KOPT-K1 (cell line): Measurements from ENCODE around the gene UPF1.
"Not testable (repeated sequence)": the region's sequence is repeated elsewhere in the genome, so short reads cannot be mapped to it uniquely, and the experiment has no call there.

Experiments
- H3K27ac ChIP-seq: fragments of 200-600 bp; sonication (generic); 2 replicates; pipeline ENCODE4 v1.5.1; 2016; ENCODE audit warnings: antibody characterized with exemption, mild to moderate bottlenecking, low read depth, low read length; ENCODE audit not compliant: poor library complexity, severe bottlenecking
- H3K36me3 ChIP-seq: fragments of 200-600 bp; sonication (generic); 2 replicates; pipeline ENCODE4 v1.5.1; 2017; ENCODE audit warnings: antibody characterized with exemption, mild to moderate bottlenecking, low read length, moderate library complexity; ENCODE audit not compliant: insufficient read depth
- H3K9me3 ChIP-seq: fragments of 200-600 bp; sonication (generic); 2 replicates; pipeline ENCODE4 v1.5.1; 2017; ENCODE audit warnings: antibody characterized with exemption, low read length, mild to moderate bottlenecking; ENCODE audit not compliant: insufficient read depth, poor library complexity, severe bottlenecking

UPF1 gene

GRCh38 chr19:18794029-18794313 lies 37.8 kb upstream of the UPF1 start:
- Histone ChIP-seq H3K27ac (no peak overlapping the region), H3K9me3 (peaks cover 8% of the 10 kb centered on the region), H3K36me3 (no peaks in the 10 kb centered on the region)

GRCh38 chr19:18794692-18795091 lies 37.1 kb upstream of the UPF1 start:
- Histone ChIP-seq H3K27ac (no peak overlapping the region), H3K36me3 (no peaks in the 10 kb centered on the region), H3K9me3 (peaks cover 5% of the 10 kb centered on the region)

- Histone ChIP-seq H3K27ac (no peak overlapping the region), H3K9me3 (peaks cover 3% of the 10 kb centered on the region), H3K36me3 (no peaks in the 10 kb centered on the region)
These were observed 36.2 kb upstream of the UPF1 start for GRCh38 chr19:18795540-18795939.

- Histone ChIP-seq H3K27ac (no peak overlapping the region), H3K36me3 (no peaks in the 10 kb centered on the region), H3K9me3 (no peaks in the 10 kb centered on the region)
These were observed 35.5 kb upstream of the UPF1 start for GRCh38 chr19:18796239-18796638.

- H3K9me3 ChIP-seq: no peaks in the 10 kb centered on the region
- no peaks in the 10 kb centered on the region for H3K36me3 ChIP-seq
These were observed 33.1 kb upstream of the UPF1 start for GRCh38 chr19:18798384-18799352.

GRCh38 chr19:18799389-18799970 lies 32.3 kb upstream of the UPF1 start:
- H3K9me3 ChIP-seq: no peaks in the 10 kb centered on the region
- no peaks in the 10 kb centered on the region for H3K36me3 ChIP-seq
- H3K27ac ChIP-seq: no peak overlapping the region

More at GRCh38 chr19:18798384-18799352, 33.1 kb upstream of the UPF1 start:
- no peak overlapping the region for H3K27ac ChIP-seq

GRCh38 chr19:18800079-18800478 lies 31.7 kb upstream of the UPF1 start:
- H3K36me3 ChIP-seq: no peaks in the 10 kb centered on the region
- H3K27ac ChIP-seq: no peak overlapping the region
- H3K9me3 ChIP-seq: no peaks in the 10 kb centered on the region

- Histone ChIP-seq H3K36me3 (no peaks in the 10 kb centered on the region), H3K27ac (no peak overlapping the region), H3K9me3 (no peaks in the 10 kb centered on the region)
These were observed 31.1 kb upstream of the UPF1 start for GRCh38 chr19:18800636-18801035.

- Histone ChIP-seq H3K27ac (no peak overlapping the region), H3K9me3 (no peaks in the 10 kb centered on the region), H3K36me3 (no peaks in the 10 kb centered on the region)
These were observed 29.4 kb upstream of the UPF1 start for GRCh38 chr19:18802354-18802753.

GRCh38 chr19:18803550-18804138 lies 28.1 kb upstream of the UPF1 start:
- Histone ChIP-seq H3K27ac (no peak overlapping the region), H3K9me3 (no peaks in the 10 kb centered on the region), H3K36me3 (no peaks in the 10 kb centered on the region)

GRCh38 chr19:18804139-18804601 lies 27.6 kb upstream of the UPF1 start:
- Histone ChIP-seq H3K9me3 (no peaks in the 10 kb centered on the region), H3K36me3 (no peaks in the 10 kb centered on the region), H3K27ac (no peak overlapping the region)

GRCh38 chr19:18804643-18805042 lies 27.1 kb upstream of the UPF1 start:
- Histone ChIP-seq H3K27ac (no peak overlapping the region), H3K36me3 (no peaks in the 10 kb centered on the region), H3K9me3 (no peaks in the 10 kb centered on the region)

- Histone ChIP-seq H3K27ac (no peak overlapping the region), H3K36me3 (no peaks in the 10 kb centered on the region), H3K9me3 (no peaks in the 10 kb centered on the region)
These were observed 23.9 kb upstream of the UPF1 start for GRCh38 chr19:18807861-18808331.

GRCh38 chr19:18809149-18809868 lies 22.4 kb upstream of the UPF1 start:
- Histone ChIP-seq H3K36me3 (no peaks in the 10 kb centered on the region), H3K27ac (no peak overlapping the region), H3K9me3 (no peaks in the 10 kb centered on the region)

GRCh38 chr19:18811638-18812037 lies 20.1 kb upstream of the UPF1 start:
- not testable (repeated sequence) for H3K27ac ChIP-seq, H3K9me3 ChIP-seq, H3K36me3 ChIP-seq
